ENCODE results near the gene PLAAT2.
"Not testable (repeated sequence)": the region's sequence is repeated elsewhere in the genome, so short reads cannot be mapped to it uniquely, and the experiment has no call there.

The PLAAT2 gene

GRCh38 chr11:63549411-63549810, 13.8 kb downstream of the PLAAT2 start:
- ChIA-PET CTCF (no interaction called here), POLR2A (no interaction called here)
- no peak for TF ChIP-seq CTCF (IDR thresholded peaks at IDR 0.05; ENCODE audit: insufficient read depth, low read length, missing control alignments)
- no peak for DNase-seq (ENCODE audit: low read depth, low spot score)
- no peak overlapping the region for H3K4me3 ChIP-seq (ENCODE audit: low read depth, low read length)

- ChIA-PET POLR2A (no interaction called here), CTCF (no interaction called here)
- TF ChIP-seq CTCF (IDR thresholded peaks at IDR 0.05; ENCODE audit: insufficient read depth, low read length, missing control alignments) = no peak
- H3K4me3 ChIP-seq (ENCODE audit: low read depth, low read length) = no peak overlapping the region
- no peak for DNase-seq (ENCODE audit: low read depth, low spot score)
Measured at GRCh38 chr11:63548178-63548577, 15.0 kb downstream of the PLAAT2 start.

GRCh38 chr11:63547061-63547460, 16.1 kb downstream of the PLAAT2 start:
- no peak overlapping the region for H3K4me3 ChIP-seq (ENCODE audit: low read depth, low read length)
- POLR2A ChIA-PET = no interaction called here
- no peak for TF ChIP-seq CTCF (IDR thresholded peaks at IDR 0.05; ENCODE audit: insufficient read depth, low read length, missing control alignments)
- CTCF ChIA-PET = interaction anchor here (0.7 kb wide), 1 partner anchor 13 kb away, joined by 3 read pairs; no protein-coding TSS in a partner anchor
- no peak for DNase-seq (ENCODE audit: low read depth, low spot score)

- no peak overlapping the region for H3K4me3 ChIP-seq (ENCODE audit: low read depth, low read length)
- DNase-seq (ENCODE audit: low read depth, low spot score) = no peak
- ChIA-PET CTCF (interaction anchor here (1.4 kb wide), 1 partner anchor 12 kb away, joined by 4 read pairs; no protein-coding TSS in a partner anchor), POLR2A (no interaction called here)
- TF ChIP-seq CTCF (IDR thresholded peaks at IDR 0.05; ENCODE audit: insufficient read depth, low read length, missing control alignments) = no peak
Measured at GRCh38 chr11:63543711-63544110, 19.5 kb downstream of the PLAAT2 start.

- CTCF ChIA-PET = interaction anchor here (1.4 kb wide), 1 partner anchor 11 kb away, joined by 4 read pairs; no protein-coding TSS in a partner anchor
- H3K4me3 ChIP-seq (ENCODE audit: low read depth, low read length); POLR2A ChIA-PET; DNase-seq (ENCODE audit: low read depth, low spot score): not testable (repeated sequence)
Measured at GRCh38 chr11:63542506-63542905, 20.7 kb downstream of the PLAAT2 start.

- peak overlapping the region; percentile 40 for H3K4me3 ChIP-seq (ENCODE audit: low read depth, low read length)
- ChIA-PET CTCF (interaction anchor here (1.3 kb wide), 1 partner anchor 59 kb away, joined by 5 read pairs; no protein-coding TSS in a partner anchor), POLR2A (interaction anchor here (0.9 kb wide), 1 partner anchor 84 kb away, joined by 3 read pairs; no protein-coding TSS in a partner anchor)
- no peak for TF ChIP-seq CTCF (IDR thresholded peaks at IDR 0.05; ENCODE audit: insufficient read depth, low read length, missing control alignments)
- no peak for DNase-seq (ENCODE audit: low read depth, low spot score)
Measured at GRCh38 chr11:63537293-63538101, 25.7 kb downstream of the PLAAT2 start.

All from AG04449 (cell line).